A673 (cell line): ENCODE measurements around the gene ADAM10.

Experiments
- EZH2 ChIP-seq: fragments of 200-600 bp; sonication (generic); IDR thresholded peaks from 2 replicates; pipeline ENCODE4 v1.6.1; 2017; ENCODE audit warnings: borderline replicate concordance, low read depth, mild to moderate bottlenecking, mixed read lengths, antibody characterized with exemption, low read length; ENCODE audit not compliant: poor library complexity, severe bottlenecking
- TF ChIP-seq, protein P1 (sequence below): fragments of 300-800, 200-600 bp; sonication (generic); conservative IDR thresholded peaks from 2 replicates; pipeline ENCODE4 v1.5.1; 2017; ENCODE audit warnings: low read depth, mild to moderate bottlenecking, antibody characterized with exemption, low read length, moderate library complexity, mixed read lengths

DNA sequence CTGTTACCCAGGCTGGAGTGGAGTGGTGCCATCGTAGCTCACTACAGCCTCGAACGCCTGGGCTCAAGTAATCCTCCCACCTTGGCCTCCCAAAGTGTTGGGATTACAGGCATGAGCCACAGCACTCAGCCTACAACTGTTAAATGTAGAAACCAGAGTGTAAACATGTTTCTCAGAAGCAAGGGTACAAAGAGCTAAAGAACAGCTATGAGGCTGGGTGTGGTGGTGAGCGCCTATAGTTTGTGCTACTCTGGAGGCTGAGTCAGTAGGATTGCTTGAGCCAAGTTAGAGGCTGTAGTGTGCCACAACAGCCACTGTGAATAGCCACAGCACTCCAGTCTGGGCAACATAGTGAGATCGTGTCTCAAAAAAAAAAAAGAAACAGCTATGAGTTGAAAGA is 16.8 kb upstream of the ADAM10 start:
- TF ChIP-seq, protein P1, sequence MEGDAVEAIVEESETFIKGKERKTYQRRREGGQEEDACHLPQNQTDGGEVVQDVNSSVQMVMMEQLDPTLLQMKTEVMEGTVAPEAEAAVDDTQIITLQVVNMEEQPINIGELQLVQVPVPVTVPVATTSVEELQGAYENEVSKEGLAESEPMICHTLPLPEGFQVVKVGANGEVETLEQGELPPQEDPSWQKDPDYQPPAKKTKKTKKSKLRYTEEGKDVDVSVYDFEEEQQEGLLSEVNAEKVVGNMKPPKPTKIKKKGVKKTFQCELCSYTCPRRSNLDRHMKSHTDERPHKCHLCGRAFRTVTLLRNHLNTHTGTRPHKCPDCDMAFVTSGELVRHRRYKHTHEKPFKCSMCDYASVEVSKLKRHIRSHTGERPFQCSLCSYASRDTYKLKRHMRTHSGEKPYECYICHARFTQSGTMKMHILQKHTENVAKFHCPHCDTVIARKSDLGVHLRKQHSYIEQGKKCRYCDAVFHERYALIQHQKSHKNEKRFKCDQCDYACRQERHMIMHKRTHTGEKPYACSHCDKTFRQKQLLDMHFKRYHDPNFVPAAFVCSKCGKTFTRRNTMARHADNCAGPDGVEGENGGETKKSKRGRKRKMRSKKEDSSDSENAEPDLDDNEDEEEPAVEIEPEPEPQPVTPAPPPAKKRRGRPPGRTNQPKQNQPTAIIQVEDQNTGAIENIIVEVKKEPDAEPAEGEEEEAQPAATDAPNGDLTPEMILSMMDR = no peak
- TF ChIP-seq EZH2 = no peak
